Hematopoietic multipotent progenitor cell treated with erythropoietin and hydrocortisone succinate and interleukin-3 and kit ligand, for 15 days (in vitro differentiated cells): ENCODE data around the gene NUMA1.

Source experiments
- DNase-seq: peaks from one replicate; pipeline ENCODE4 v3.0.0-alpha.2; 2015; ENCODE audit warnings: low spot score

NUMA1 gene

DNA sequence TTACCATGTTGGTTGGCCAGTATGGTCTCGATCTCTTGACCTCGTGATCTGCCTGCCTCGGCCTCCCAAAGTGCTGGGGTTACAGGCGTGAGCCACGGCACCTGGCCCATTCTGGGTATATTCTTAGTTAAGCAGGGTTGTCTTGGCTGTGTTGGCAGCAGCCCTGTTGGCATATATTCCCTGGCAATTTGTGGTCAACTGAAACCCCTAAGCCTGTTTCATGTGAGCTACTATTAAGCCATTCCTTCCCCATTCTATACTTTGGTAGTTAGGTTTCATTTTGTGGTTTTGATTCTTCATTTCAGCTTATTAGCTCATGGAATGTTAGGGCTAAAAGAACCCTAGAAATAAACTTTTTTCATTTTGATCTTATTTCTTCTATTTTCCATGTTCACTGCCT, 103.8 kb downstream of the NUMA1 start:
- no peak for DNase-seq

DNA sequence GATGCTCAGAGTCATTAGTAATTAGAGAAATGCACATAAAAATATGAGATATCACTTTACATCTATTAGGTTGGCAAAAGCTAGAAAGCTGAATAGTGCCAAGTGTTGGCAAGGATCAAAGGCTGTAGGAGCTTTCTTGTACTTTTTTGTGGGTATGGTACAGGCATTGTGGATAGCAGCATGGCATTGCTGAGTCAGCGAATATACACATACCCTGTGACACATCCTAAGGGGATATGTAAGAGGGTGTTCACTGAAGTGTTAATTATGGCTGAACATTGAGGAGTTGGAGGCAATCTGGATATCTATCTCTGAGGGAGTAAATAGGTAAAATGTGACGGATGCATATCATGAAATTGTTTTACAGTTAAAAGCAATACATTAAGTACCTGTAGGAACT, 108.7 kb downstream of the NUMA1 start:
- DNase-seq, result no peak

DNA sequence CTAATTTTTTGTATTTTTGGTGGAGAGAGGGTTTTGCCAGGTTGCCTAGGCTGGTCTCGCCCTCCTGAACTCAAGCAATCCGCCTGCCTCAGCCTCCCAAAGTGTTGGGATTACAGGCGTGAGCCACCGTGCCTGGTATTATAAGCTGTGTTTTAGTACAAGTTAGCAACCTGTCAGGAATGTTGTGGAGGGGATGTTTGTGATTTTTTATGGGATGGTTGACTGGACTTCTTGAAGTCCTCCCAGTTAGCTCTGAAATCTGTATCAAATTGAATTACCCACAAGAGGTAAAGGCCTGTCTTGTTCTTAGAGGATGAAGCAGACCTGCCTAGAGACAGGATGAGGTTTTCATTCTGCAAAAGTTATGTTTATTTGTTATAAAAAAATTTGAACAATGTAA, 115.7 kb downstream of the NUMA1 start:
- DNase-seq, result no peak

DNA sequence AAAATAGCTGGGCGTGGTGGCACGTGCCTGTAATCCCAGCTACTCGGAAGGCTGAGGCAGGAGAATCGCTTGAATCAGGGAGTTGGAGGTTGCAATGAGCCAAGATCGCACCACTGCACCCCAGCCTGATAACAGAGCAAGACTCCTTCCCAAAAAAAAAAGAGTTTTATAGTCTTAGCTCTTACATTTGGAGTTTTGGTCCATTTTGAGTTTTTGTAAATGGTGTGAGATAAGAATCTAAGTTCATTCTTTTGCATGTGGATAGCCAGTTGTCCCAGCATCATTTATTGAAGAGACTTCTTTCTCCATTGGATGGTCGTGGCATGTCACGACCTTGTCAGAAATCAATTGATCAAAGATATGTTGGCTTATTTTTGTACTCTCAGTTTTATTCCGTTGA, 116.9 kb downstream of the NUMA1 start:
- no peak for DNase-seq

DNA sequence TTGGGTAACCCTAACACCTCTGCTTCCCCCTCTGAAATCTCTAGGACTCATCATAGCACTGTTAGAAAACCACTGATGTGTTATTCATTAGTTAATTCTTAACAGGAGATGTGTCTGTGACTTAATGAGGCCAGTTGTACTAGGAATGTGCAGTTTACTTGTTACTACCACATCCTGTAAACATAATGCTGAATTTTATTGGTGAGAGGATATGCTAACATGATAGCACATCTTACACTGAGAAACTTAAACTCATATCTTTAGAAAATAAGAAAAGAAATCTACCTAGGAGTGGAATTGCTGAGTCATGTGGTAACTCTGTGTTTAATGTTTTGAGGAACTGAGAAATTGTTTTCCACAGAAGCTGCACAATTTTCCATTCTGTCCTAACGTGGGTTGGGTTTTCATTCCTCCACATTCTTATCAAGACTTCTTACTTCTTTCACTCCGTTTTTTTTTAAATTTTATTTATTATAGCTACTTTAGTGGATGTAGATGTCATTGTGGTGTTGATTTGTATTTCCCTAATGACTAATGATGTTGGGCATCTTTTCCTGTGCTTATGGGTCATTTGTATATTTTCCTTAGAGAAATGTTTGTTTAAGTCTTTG, 117.8 kb downstream of the NUMA1 start:
- DNase-seq, result no peak

DNA sequence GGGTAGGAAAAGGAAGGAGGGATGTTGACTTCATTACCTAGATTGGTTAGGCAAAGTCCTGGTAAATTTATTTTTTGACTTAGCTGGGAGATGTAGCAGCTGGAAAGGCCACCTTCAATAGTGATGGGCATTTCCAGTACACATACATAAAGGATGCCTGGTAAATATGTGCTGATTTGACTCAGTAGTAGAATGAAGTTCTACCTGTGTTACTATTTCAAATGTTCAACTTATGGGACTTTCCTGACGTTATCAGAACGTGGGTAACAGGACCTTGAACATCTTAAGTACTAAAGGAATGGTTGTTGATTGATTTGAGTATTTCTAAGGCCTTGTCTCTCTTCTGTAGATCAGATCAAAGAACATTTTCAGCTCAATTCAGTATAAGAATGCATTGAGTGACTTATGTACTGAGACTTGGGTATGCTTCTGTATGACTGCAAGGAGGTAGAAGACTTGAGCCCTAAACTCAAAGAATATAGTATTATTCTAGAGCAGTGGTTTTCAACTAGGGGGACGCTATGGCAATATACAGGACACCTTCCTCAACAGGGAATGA, 124.4 kb downstream of the NUMA1 start:
- DNase-seq, result no peak
